Gastroesophageal sphincter (tissue), 4 donors: ENCODE data around the gene TMPRSS15. TPM values are rescaled to one million over a fixed set of nuclear protein-coding genes. Genes with fewer than 3 reads are reported as not detected.

Experiments
- ATAC-seq: fragments of 150-250 bp; one replicate; pipeline ENCODE4 v1.9.1; 2016; ENCODE audit warnings: mild to moderate bottlenecking, moderate library complexity
- H3K27ac ChIP-seq, 4 donors: fragments of 200-600 bp; sonication (generic) in 3 of 4; 1 replicate in 3 of 4; 2 replicates in 1 of 4; pipeline ENCODE4 v1.5.1; 2016 to 2019
- H3K27me3 ChIP-seq: fragments of 200-600 bp; sonication (generic); one replicate; pipeline ENCODE4 v1.5.1; 2019
- H3K36me3 ChIP-seq, 2 donors: fragments of 200-600 bp; sonication (generic); one replicate each; pipeline ENCODE4 v1.5.1; 2019; ENCODE audit warnings: control low read depth in 1 of 2
- H3K4me1 ChIP-seq, 3 donors: fragments of 200-600 bp; sonication (generic); 1 replicate in 2 of 3; 2 replicates in 1 of 3; pipeline ENCODE4 v1.5.1; 2016 to 2019; ENCODE audit warnings: control low read depth in 2 of 3
- H3K4me3 ChIP-seq, 2 donors: fragments of 200-600 bp; sonication (generic); one replicate each; pipeline ENCODE4 v1.5.1; 2019; ENCODE audit warnings: mild to moderate bottlenecking in 1 of 2, moderate library complexity in 1 of 2
- H3K9me3 ChIP-seq, 3 donors: fragments of 200-600 bp; sonication (generic); one replicate each; pipeline ENCODE4 v1.5.1; 2017 to 2019; ENCODE audit warnings: control low read depth in 2 of 3
- CTCF ChIP-seq, 4 experiments: fragments of 200-600 bp in 2 of 4; fragments of 450-650 bp in 2 of 4; sonication (generic) in 1 of 4; IDR thresholded peaks; one replicate each; pipeline ENCODE4 v1.5.1; 2017 to 2019; ENCODE audit warnings: antibody characterized with exemption in 4 of 4, mild to moderate bottlenecking in 2 of 4, moderate library complexity in 2 of 4
- EP300 ChIP-seq: sonication (generic); formaldehyde crosslinking; IDR thresholded peaks from one replicate; pipeline ENCODE4 v1.6.1; 2017; ENCODE audit warnings: antibody characterized with exemption, mild to moderate bottlenecking
- POLR2A ChIP-seq, 2 donors: fragments of 450-650 bp; IDR thresholded peaks; one replicate each; pipeline ENCODE4 v1.6.1; 2017; ENCODE audit warnings: antibody characterized with exemption in 2 of 2, mild to moderate bottlenecking in 2 of 2, moderate library complexity in 1 of 2
- POLR2AphosphoS5 ChIP-seq: sonication (generic); formaldehyde crosslinking; IDR thresholded peaks from one replicate; pipeline ENCODE4 v1.6.1; 2017; ENCODE audit warnings: antibody characterized with exemption
- WGBS, 2 donors: methylation state at CpG; one replicate each; pipeline ENCODE4 v1.1.5; 2018; ENCODE audit warnings: low coverage in 1 of 2; 5-methylcytosine and 5-hydroxymethylcytosine counted together
- total RNA-seq, 4 donors: library from RNA; depleted of rRNA; stranded (reverse); fragments of >200 nt; gene quantifications; one replicate each; pipeline ENCODE4 v1.1.0, GENCODE V29; 2016

Gene TMPRSS15
- total RNA-seq, 4 donors from 2014 or later, result not detected

DNA sequence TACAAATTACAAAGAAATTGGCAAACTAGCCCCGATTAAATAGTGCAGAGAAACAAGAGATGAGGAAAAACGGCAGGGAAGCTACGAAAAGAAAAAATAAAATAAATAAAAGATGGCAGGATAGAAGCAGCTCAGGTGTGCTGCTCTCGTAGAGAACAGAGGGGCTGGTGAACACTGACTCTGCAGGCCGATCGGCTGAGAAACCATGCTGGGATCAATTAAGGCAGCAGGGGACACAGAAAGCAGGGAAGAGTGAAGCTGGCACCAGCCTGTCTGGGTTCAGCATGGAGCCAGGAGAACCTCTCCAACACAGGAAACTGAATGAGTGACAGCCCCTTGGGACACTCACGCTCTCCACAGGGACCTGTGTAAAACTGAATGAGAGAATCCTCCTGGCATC is 39.5 kb upstream of the TMPRSS15 start:
- ATAC-seq, result no peak
- Histone ChIP-seq H3K4me1 (no peaks in the 10 kb centered on the region), H3K9me3 (peaks cover 0 to 5% (median 0%) of the 10 kb centered on the region in 3 donors), H3K4me3 (no peak overlapping the region), H3K27me3 (no peaks in the 10 kb centered on the region), H3K27ac (no peak overlapping the region), H3K36me3 (no peaks in the 10 kb centered on the region)
- 41 to 60% methylated on average over 7 of the region's 7 CpGs for WGBS, 2 donors
- no peak for TF ChIP-seq EP300

DNA sequence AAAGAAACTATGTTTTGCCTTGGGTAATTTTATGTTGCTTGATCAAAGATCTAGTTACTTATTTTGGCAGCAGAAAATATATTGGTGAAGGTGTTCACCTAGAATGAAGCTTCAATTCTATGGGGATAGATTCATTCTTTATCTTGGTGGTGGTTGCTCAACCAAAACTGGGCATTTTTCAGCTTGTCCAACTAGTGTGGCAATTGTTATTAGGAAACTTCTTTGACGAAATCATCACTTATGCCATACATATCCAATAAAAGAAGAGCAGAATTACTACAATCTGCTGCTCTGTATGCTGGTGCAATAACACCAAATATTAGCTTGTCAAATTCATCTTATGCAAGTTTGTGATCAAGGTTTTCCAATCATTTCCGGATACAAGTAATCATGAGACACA is 26.8 kb upstream of the TMPRSS15 start:
- WGBS, 2 donors, result 79 to 88% methylated on average over 2 of the region's 2 CpGs
- TF ChIP-seq CTCF (IDR thresholded peaks at IDR 0.05) (no peak), POLR2AphosphoS5 (no peak), EP300 (no peak), POLR2A (IDR thresholded peaks at IDR 0.05) (no peak)
- H3K27ac ChIP-seq, result no peak overlapping the region
- H3K27me3 ChIP-seq, result no peaks in the 10 kb centered on the region
- no peak overlapping the region for H3K4me3 ChIP-seq
- no peaks in the 10 kb centered on the region for H3K9me3 ChIP-seq
- no peak for ATAC-seq
- no peaks in the 10 kb centered on the region for H3K4me1 ChIP-seq
- H3K36me3 ChIP-seq, result no peaks in the 10 kb centered on the region

GRCh38 chr21:18424276-18424675 is 20.7 kb upstream of the TMPRSS15 start:
- WGBS, 2 donors, result 29 to 34% methylated on average over 4 of the region's 4 CpGs
- no peaks in the 10 kb centered on the region for H3K36me3 ChIP-seq
- no peaks in the 10 kb centered on the region for H3K9me3 ChIP-seq
- TF ChIP-seq POLR2AphosphoS5, result no peak
- no peak for TF ChIP-seq POLR2A (IDR thresholded peaks at IDR 0.05)
- TF ChIP-seq EP300, result no peak
- no peak for TF ChIP-seq CTCF (IDR thresholded peaks at IDR 0.05)
- no peak for ATAC-seq
- no peaks in the 10 kb centered on the region for H3K27me3 ChIP-seq
- H3K4me3 ChIP-seq, result no peak overlapping the region
- H3K4me1 ChIP-seq, result no peaks in the 10 kb centered on the region
- no peak overlapping the region for H3K27ac ChIP-seq

- Histone ChIP-seq H3K4me1 (no peaks in the 10 kb centered on the region), H3K9me3 (no peaks in the 10 kb centered on the region), H3K36me3 (no peaks in the 10 kb centered on the region), H3K27ac (no peak overlapping the region), H3K27me3 (no peaks in the 10 kb centered on the region), H3K4me3 (no peak overlapping the region)
- WGBS, 2 donors, result 41 to 52% methylated on average over 3 of the region's 3 CpGs
- TF ChIP-seq POLR2A (IDR thresholded peaks at IDR 0.05), result no peak
- TF ChIP-seq POLR2AphosphoS5, result no peak
- no peak for TF ChIP-seq CTCF (IDR thresholded peaks at IDR 0.05)
- TF ChIP-seq EP300, result no peak
- no peak for ATAC-seq
Observed at GRCh38 chr21:18417141-18417790, 13.7 kb upstream of the TMPRSS15 start.

- no peak for ATAC-seq
- H3K4me1 ChIP-seq, result no peaks in the 10 kb centered on the region
- no peaks in the 10 kb centered on the region for H3K36me3 ChIP-seq
- H3K4me3 ChIP-seq, result no peak overlapping the region
- WGBS, 2 donors, result 20 to 31% methylated on average over 4 to 5 of the region's 5 CpGs
- H3K9me3 ChIP-seq, result no peaks in the 10 kb centered on the region
- TF ChIP-seq POLR2A (IDR thresholded peaks at IDR 0.05) (no peak), EP300 (no peak), POLR2AphosphoS5 (no peak), CTCF (IDR thresholded peaks at IDR 0.05) (no peak)
- H3K27me3 ChIP-seq, result no peaks in the 10 kb centered on the region
- no peak overlapping the region for H3K27ac ChIP-seq
Observed at GRCh38 chr21:18411565-18411964, 8.0 kb upstream of the TMPRSS15 start.
